ENCODE results near the gene IPO4.

Gene IPO4

DNA sequence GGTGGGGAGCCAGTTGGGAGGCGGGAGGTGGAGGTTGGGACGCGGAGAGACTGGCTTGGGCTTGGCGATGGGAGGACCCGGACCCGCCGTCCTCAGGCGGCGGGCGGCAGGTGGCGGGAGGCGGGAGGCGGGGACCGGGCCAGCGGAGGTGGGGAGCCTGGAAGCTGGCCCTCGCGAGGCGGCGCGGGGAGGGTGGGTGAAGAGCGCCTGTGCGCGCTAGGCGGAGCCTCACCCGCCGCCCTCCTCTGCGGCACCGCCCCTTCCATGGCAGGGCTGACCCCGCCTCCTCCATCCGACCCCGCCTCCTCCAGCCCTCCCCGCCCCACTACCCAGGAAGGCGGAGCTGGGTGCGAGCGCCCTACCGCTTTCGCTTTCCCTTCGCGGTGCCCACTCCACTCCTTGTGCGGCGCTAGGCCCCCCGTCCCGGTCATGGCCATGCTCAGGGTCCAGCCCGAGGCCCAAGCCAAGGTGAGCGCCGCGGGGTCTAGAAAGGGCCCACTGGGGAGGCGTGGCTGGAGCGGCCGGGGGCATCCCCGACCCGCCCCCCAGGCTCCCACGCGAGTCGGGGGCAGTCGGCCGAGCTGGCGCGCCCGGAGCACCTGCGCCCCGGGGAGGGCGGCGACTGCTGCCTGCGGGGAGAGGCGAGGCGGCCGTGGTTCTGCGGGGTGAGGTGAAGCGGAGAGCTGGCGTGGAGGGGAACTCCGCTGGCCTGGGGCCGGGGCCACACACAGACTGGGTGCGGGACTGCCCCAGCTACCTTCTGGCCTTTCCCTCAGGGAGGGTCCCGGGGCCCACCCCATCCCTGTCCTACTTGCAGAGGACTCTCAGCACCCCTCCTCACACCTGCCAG is 52.6 kb downstream of the IPO4 start, which contains the start of gene PSME1 (continued):
- TF ChIP-seq HOXD13 (CRISPR knock-in tag; IDR thresholded peaks at IDR 0.05; ENCODE audit: borderline replicate concordance) (no peak), SCRT2 (tag by site-specific recombination; IDR thresholded peaks at IDR 0.05) (peak; percentile 76), KLF8 (tag by site-specific recombination; IDR thresholded peaks at IDR 0.05) (peak; percentile 75; the same call in 1 of the 2 replicates), YY1 (tag by site-specific recombination; IDR thresholded peaks at IDR 0.05) (0 out of 2 replicates have a peak, but pooled peaks have one; percentile 33), ZFP69B (tag by site-specific recombination; IDR thresholded peaks at IDR 0.05) (peak; percentile 18; the same call in 1 of the 2 replicates), ZNF585B (tag by site-specific recombination; IDR thresholded peaks at IDR 0.05) (no peak), ZNF157 (tag by site-specific recombination; IDR thresholded peaks at IDR 0.05) (no peak), ZNF433 (tag by site-specific recombination; IDR thresholded peaks at IDR 0.05; ENCODE audit: low read depth) (no peak), ZNF341 (tag by site-specific recombination; IDR thresholded peaks at IDR 0.05; ENCODE audit: low read depth) (peak; percentile 96), ZNF610 (tag by site-specific recombination; IDR thresholded peaks at IDR 0.05; ENCODE audit: borderline replicate concordance) (no peak), BCL11B (tag by site-specific recombination; IDR thresholded peaks at IDR 0.05; ENCODE audit: low read depth) (no peak), GLIS2 (tag by site-specific recombination; IDR thresholded peaks at IDR 0.05) (peak; percentile 80; the same call in 1 of the 2 replicates), ZNF514 (tag by site-specific recombination; IDR thresholded peaks at IDR 0.05) (no peak), ZSCAN30 (tag by site-specific recombination; IDR thresholded peaks at IDR 0.05) (no peak)
- TF ChIP-seq, protein P1, sequence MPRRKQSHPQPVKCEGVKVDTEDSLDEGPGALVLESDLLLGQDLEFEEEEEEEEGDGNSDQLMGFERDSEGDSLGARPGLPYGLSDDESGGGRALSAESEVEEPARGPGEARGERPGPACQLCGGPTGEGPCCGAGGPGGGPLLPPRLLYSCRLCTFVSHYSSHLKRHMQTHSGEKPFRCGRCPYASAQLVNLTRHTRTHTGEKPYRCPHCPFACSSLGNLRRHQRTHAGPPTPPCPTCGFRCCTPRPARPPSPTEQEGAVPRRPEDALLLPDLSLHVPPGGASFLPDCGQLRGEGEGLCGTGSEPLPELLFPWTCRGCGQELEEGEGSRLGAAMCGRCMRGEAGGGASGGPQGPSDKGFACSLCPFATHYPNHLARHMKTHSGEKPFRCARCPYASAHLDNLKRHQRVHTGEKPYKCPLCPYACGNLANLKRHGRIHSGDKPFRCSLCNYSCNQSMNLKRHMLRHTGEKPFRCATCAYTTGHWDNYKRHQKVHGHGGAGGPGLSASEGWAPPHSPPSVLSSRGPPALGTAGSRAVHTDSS (tag by site-specific recombination; IDR thresholded peaks at IDR 0.05): no peak
- TF ChIP-seq, protein P2, sequence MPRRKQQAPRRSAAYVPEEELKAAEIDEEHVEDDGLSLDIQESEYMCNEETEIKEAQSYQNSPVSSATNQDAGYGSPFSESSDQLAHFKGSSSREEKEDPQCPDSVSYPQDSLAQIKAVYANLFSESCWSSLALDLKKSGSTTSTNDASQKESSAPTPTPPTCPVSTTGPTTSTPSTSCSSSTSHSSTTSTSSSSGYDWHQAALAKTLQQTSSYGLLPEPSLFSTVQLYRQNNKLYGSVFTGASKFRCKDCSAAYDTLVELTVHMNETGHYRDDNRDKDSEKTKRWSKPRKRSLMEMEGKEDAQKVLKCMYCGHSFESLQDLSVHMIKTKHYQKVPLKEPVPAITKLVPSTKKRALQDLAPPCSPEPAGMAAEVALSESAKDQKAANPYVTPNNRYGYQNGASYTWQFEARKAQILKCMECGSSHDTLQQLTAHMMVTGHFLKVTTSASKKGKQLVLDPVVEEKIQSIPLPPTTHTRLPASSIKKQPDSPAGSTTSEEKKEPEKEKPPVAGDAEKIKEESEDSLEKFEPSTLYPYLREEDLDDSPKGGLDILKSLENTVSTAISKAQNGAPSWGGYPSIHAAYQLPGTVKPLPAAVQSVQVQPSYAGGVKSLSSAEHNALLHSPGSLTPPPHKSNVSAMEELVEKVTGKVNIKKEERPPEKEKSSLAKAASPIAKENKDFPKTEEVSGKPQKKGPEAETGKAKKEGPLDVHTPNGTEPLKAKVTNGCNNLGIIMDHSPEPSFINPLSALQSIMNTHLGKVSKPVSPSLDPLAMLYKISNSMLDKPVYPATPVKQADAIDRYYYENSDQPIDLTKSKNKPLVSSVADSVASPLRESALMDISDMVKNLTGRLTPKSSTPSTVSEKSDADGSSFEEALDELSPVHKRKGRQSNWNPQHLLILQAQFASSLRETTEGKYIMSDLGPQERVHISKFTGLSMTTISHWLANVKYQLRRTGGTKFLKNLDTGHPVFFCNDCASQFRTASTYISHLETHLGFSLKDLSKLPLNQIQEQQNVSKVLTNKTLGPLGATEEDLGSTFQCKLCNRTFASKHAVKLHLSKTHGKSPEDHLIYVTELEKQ (tag by site-specific recombination; IDR thresholded peaks at IDR 0.05; ENCODE audit: borderline replicate concordance): no peak
- TF ChIP-seq, protein P3, sequence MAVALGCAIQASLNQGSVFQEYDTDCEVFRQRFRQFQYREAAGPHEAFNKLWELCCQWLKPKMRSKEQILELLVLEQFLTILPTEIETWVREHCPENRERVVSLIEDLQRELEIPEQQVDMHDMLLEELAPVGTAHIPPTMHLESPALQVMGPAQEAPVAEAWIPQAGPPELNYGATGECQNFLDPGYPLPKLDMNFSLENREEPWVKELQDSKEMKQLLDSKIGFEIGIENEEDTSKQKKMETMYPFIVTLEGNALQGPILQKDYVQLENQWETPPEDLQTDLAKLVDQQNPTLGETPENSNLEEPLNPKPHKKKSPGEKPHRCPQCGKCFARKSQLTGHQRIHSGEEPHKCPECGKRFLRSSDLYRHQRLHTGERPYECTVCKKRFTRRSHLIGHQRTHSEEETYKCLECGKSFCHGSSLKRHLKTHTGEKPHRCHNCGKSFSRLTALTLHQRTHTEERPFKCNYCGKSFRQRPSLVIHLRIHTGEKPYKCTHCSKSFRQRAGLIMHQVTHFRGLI (tag by site-specific recombination; IDR thresholded peaks at IDR 0.05): peak; percentile 81
- TF ChIP-seq, protein P4, sequence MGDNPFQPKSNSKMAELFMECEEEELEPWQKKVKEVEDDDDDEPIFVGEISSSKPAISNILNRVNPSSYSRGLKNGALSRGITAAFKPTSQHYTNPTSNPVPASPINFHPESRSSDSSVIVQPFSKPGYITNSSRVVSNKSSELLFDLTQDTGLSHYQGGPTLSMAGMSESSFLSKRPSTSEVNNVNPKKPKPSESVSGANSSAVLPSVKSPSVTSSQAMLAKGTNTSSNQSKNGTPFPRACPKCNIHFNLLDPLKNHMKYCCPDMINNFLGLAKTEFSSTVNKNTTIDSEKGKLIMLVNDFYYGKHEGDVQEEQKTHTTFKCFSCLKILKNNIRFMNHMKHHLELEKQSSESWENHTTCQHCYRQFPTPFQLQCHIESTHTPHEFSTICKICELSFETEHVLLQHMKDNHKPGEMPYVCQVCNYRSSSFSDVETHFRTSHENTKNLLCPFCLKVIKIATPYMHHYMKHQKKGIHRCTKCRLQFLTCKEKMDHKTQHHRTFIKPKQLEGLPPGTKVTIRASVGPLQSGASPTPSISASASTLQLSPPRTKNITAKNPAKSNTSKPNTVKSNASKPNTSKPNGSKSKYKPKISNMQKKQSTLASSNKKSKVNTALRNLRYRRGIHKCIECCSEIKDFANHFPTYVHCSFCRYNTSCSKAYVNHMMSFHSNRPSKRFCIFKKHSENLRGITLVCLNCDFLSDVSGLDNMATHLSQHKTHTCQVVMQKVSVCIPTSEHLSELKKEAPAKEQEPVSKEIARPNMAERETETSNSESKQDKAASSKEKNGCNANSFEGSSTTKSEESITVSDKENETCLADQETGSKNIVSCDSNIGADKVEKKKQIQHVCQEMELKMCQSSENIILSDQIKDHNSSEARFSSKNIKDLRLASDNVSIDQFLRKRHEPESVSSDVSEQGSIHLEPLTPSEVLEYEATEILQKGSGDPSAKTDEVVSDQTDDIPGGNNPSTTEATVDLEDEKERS (tag by site-specific recombination; IDR thresholded peaks at IDR 0.05): no peak
- TF ChIP-seq, protein P5, sequence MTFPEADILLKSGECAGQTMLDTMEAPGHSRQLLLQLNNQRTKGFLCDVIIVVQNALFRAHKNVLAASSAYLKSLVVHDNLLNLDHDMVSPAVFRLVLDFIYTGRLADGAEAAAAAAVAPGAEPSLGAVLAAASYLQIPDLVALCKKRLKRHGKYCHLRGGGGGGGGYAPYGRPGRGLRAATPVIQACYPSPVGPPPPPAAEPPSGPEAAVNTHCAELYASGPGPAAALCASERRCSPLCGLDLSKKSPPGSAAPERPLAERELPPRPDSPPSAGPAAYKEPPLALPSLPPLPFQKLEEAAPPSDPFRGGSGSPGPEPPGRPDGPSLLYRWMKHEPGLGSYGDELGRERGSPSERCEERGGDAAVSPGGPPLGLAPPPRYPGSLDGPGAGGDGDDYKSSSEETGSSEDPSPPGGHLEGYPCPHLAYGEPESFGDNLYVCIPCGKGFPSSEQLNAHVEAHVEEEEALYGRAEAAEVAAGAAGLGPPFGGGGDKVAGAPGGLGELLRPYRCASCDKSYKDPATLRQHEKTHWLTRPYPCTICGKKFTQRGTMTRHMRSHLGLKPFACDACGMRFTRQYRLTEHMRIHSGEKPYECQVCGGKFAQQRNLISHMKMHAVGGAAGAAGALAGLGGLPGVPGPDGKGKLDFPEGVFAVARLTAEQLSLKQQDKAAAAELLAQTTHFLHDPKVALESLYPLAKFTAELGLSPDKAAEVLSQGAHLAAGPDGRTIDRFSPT (tag by site-specific recombination; IDR thresholded peaks at IDR 0.05): peak; percentile 65; the same call in 1 of the 2 replicates
- TF ChIP-seq, protein P6, sequence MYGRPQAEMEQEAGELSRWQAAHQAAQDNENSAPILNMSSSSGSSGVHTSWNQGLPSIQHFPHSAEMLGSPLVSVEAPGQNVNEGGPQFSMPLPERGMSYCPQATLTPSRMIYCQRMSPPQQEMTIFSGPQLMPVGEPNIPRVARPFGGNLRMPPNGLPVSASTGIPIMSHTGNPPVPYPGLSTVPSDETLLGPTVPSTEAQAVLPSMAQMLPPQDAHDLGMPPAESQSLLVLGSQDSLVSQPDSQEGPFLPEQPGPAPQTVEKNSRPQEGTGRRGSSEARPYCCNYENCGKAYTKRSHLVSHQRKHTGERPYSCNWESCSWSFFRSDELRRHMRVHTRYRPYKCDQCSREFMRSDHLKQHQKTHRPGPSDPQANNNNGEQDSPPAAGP (tag by site-specific recombination; IDR thresholded peaks at IDR 0.05): no peak
- TF ChIP-seq, protein P7, sequence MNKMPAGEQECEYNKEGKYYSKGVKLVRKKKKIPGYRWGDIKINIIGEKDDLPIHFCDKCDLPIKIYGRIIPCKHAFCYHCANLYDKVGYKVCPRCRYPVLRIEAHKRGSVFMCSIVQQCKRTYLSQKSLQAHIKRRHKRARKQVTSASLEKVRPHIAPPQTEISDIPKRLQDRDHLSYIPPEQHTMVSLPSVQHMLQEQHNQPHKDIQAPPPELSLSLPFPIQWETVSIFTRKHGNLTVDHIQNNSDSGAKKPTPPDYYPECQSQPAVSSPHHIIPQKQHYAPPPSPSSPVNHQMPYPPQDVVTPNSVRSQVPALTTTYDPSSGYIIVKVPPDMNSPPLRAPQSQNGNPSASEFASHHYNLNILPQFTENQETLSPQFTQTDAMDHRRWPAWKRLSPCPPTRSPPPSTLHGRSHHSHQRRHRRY (tag by site-specific recombination; IDR thresholded peaks at IDR 0.05): no peak
- TF ChIP-seq, protein P8, sequence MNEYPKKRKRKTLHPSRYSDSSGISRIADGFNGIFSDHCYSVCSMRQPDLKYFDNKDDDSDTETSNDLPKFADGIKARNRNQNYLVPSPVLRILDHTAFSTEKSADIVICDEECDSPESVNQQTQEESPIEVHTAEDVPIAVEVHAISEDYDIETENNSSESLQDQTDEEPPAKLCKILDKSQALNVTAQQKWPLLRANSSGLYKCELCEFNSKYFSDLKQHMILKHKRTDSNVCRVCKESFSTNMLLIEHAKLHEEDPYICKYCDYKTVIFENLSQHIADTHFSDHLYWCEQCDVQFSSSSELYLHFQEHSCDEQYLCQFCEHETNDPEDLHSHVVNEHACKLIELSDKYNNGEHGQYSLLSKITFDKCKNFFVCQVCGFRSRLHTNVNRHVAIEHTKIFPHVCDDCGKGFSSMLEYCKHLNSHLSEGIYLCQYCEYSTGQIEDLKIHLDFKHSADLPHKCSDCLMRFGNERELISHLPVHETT (tag by site-specific recombination; IDR thresholded peaks at IDR 0.05): no peak
